Spleen (tissue), 11 donors: Measurements from ENCODE around the gene TACR1. TPM values are rescaled to one million over a fixed set of nuclear protein-coding genes. Genes with fewer than 3 reads are reported as not detected.

ENCODE experiments used
- DNase-seq: peaks from one replicate; pipeline ENCODE4 v3.0.0-alpha.2; 2020
- H3K27ac ChIP-seq, 8 donors: fragments of 200-600 bp; sonication (generic) in 7 of 8; 1 replicate in 4 of 8; 2 replicates in 4 of 8; pipeline versions ENCODE4 v1.5.0 to v1.8.0; 2016 to 2021; ENCODE audit warnings: inconsistent platforms in 4 of 8, mild to moderate bottlenecking in 4 of 8, moderate library complexity in 1 of 8
- H3K27me3 ChIP-seq, 7 donors: fragments of 200-600 bp; sonication (generic) in 6 of 7; replicated peaks in 1 of 7; 1 replicate in 4 of 7; 2 replicates in 3 of 7; pipeline versions ENCODE4 v1.5.0 to v1.8.0; 2016 to 2021; ENCODE audit warnings: inconsistent platforms in 3 of 7, mild to moderate bottlenecking in 1 of 7
- H3K36me3 ChIP-seq, 6 donors: fragments of 200-600 bp; sonication (generic) in 5 of 6; 1 replicate in 4 of 6; 2 replicates in 2 of 6; pipeline versions ENCODE4 v1.5.0 to v1.8.0; 2016 to 2021; ENCODE audit warnings: inconsistent platforms in 2 of 6
- H3K4me1 ChIP-seq, 6 donors: fragments of 200-600 bp; sonication (generic) in 5 of 6; 1 replicate in 3 of 6; 2 replicates in 3 of 6; pipeline versions ENCODE4 v1.5.0 to v1.8.0; 2016 to 2021; ENCODE audit warnings: inconsistent platforms in 3 of 6
- H3K4me3 ChIP-seq, 8 donors: fragments of 200-600 bp; sonication (generic) in 7 of 8; 1 replicate in 4 of 8; 2 replicates in 4 of 8; pipeline versions ENCODE4 v1.5.0 to v1.8.0; 2016 to 2021; ENCODE audit warnings: inconsistent platforms in 4 of 8, mild to moderate bottlenecking in 4 of 8, moderate library complexity in 2 of 8
- H3K9me3 ChIP-seq, 8 donors: fragments of 200-600 bp; sonication (generic) in 7 of 8; 1 replicate in 4 of 8; 2 replicates in 4 of 8; pipeline versions ENCODE4 v1.5.0 to v1.8.0; 2016 to 2021; ENCODE audit warnings: inconsistent platforms in 4 of 8
- POLR2A ChIP-seq, 3 donors: fragments of 450-650 bp; IDR thresholded peaks; one replicate each; pipeline ENCODE4 v1.5.1; 2017; ENCODE audit warnings: antibody characterized with exemption in 3 of 3, mild to moderate bottlenecking in 1 of 3
- POLR2AphosphoS5 ChIP-seq, 3 donors: sonication (generic); formaldehyde crosslinking; IDR thresholded peaks; one replicate each; pipeline ENCODE4 v1.5.1; 2017; ENCODE audit warnings: antibody characterized with exemption in 3 of 3
- WGBS, 5 donors: extraction: QIAGEN DNeasy Blood & Tissue Kit in 3 of 5; methylation state at CpG; one replicate each; pipeline versions ENCODE4 v1.1.5 to v1.1.7; 2013 to 2018; 5-methylcytosine and 5-hydroxymethylcytosine counted together
- intact Hi-C: fragments of 100-400 bp; cut with DNase I; formaldehyde crosslinking; loops from one replicate; pipeline ENCODE4 v1.15.0; 2023; ENCODE audit warnings: low total_unique reads
- polyA plus RNA-seq, 3 donors: library from polyadenylated mRNA; stranded (reverse); fragments of 200-250 nt; gene quantifications; one replicate each; pipeline ENCODE4 v1.2.1, GENCODE V29; 2013
- total RNA-seq, 7 donors: library from RNA; depleted of rRNA in 3 of 7; stranded (reverse); fragments of >200 nt in 3 of 7; fragmentation: NEBNext Ultra II Directional in 4 of 7; extraction: Animal tissue kit (Norgen Biotek cat#: 25700) in 4 of 7; gene quantifications; one replicate each; pipeline versions ENCODE4 v1.1.0 to v1.2.1, GENCODE V29; 2016 to 2021
- TF ChIP-seq, protein P1 (sequence below), 11 experiments: fragments of 200-600 bp in 7 of 11; fragments of 450-650 bp in 4 of 11; sonication (generic) in 4 of 11; IDR thresholded peaks in 8 of 11; conservative IDR thresholded peaks in 3 of 11; 1 replicate in 7 of 11; 2 replicates in 4 of 11; pipeline versions ENCODE4 v1.4.0 to v1.8.0; 2016 to 2021; ENCODE audit warnings: antibody characterized with exemption in 11 of 11, inconsistent platforms in 4 of 11, mild to moderate bottlenecking in 1 of 11
- donor health status: healthy with polysubstance abuse.
- donor health status: DM: no; HTN: no; CAD: no; lungs with moderate emphysema.
- donor health status: DM: no; HTN: no; CAD: no.
- donor health status: Bipolar disorder and iron deficiency.
- donor health status: healthy.
- donor health status: DM: no; HTN: no; CAD: no.
- donor health status: DM: yes; HTN: yes; CAD: no.

Gene TACR1
- total and polyA plus RNA-seq, 10 donors, result 0.02 to 0.28 (median 0.13) TPM; not detected in 3

DNA sequence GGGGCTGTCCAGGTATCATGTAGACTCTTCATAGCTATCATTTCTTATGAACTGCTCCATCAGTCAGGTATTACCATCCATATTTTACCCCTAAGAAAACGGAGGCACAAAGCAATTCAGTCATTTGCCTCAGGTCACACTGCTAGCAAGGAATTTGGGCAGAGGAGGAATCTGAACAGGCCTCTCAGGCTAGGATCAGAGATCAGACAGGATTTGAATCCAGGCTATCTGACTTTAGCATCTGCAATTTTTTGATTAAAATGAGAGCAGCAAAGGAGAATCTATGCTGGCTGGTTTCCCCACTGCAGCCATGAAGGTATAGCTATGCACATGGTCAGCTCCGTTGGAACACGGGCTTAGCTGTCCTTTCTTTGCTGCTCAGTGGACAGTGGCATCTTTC, 60.1 kb downstream of the TACR1 start:
- DNase-seq, result no peak
- no peak overlapping the region for H3K4me3 ChIP-seq
- H3K36me3 ChIP-seq, result no peaks in the 10 kb centered on the region
- no peaks in the 10 kb centered on the region for H3K9me3 ChIP-seq
- intact Hi-C loops, result no loop called here
- H3K4me1 ChIP-seq, result peaks cover 0 to 4% (median 0%) of the 10 kb centered on the region in 6 donors
- H3K27ac ChIP-seq, result no peak overlapping the region
- H3K27me3 ChIP-seq, result no peaks in the 10 kb centered on the region
- TF ChIP-seq POLR2A (IDR thresholded peaks at IDR 0.05) (no peak), POLR2AphosphoS5 (IDR thresholded peaks at IDR 0.05) (no peak)
- TF ChIP-seq, protein P1, sequence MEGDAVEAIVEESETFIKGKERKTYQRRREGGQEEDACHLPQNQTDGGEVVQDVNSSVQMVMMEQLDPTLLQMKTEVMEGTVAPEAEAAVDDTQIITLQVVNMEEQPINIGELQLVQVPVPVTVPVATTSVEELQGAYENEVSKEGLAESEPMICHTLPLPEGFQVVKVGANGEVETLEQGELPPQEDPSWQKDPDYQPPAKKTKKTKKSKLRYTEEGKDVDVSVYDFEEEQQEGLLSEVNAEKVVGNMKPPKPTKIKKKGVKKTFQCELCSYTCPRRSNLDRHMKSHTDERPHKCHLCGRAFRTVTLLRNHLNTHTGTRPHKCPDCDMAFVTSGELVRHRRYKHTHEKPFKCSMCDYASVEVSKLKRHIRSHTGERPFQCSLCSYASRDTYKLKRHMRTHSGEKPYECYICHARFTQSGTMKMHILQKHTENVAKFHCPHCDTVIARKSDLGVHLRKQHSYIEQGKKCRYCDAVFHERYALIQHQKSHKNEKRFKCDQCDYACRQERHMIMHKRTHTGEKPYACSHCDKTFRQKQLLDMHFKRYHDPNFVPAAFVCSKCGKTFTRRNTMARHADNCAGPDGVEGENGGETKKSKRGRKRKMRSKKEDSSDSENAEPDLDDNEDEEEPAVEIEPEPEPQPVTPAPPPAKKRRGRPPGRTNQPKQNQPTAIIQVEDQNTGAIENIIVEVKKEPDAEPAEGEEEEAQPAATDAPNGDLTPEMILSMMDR (IDR thresholded peaks at IDR 0.05 in 8 of 11, conservative IDR thresholded peaks at IDR 0.05 in 3 of 11), result no peak
- WGBS, 5 donors, result 86 to 91% (median 87%) methylated on average over 3 of the region's 3 CpGs

- 78 to 100% (median 94%) methylated on average over 1 of the region's 1 CpG for WGBS, 5 donors
- no peak for DNase-seq
- no peaks in the 10 kb centered on the region for H3K27me3 ChIP-seq
- H3K27ac ChIP-seq, result no peak overlapping the region
- peaks cover 0 to 4% (median 0%) of the 10 kb centered on the region in 6 donors for H3K4me1 ChIP-seq
- H3K4me3 ChIP-seq, result no peak overlapping the region
- TF ChIP-seq POLR2AphosphoS5 (IDR thresholded peaks at IDR 0.05) (no peak), POLR2A (IDR thresholded peaks at IDR 0.05) (no peak)
- TF ChIP-seq, protein P1 (IDR thresholded peaks at IDR 0.05 in 8 of 11, conservative IDR thresholded peaks at IDR 0.05 in 3 of 11), result no peak
- H3K9me3 ChIP-seq, result no peaks in the 10 kb centered on the region
- no peaks in the 10 kb centered on the region for H3K36me3 ChIP-seq
- intact Hi-C loops, result no loop called here
These were observed 60.8 kb downstream of the TACR1 start for GRCh38 chr2:75138528-75138927.

DNA sequence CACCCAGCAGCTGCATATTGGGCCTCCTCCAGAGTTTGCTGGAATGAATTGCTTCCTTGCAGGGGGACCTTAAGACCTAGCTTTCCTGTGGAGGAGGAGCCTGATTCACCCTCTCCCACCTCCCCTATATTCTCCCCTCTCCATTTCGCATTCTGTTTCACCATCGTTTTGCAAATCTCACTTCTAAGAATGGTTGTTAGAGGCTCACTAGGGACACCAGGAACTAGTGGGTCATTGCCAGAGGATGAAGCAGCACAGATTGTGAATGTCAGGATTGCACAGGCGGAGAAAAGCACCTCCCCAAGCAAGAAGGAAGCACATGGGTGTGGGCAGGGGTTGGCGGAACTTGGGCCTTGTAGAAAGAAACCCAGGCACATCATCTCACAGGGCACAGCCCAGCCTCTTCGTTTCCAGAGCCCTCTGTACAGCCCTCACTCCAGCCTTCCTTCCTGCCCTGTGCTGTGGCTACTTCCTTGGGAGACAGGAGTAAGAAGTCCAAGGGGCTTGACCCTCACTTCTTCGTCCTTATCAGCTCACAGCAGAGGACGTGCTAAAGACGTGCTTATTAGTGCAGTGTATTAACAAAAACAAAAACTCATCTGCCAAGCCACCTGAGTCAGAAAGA, 63.4 kb downstream of the TACR1 start:
- TF ChIP-seq POLR2AphosphoS5 (IDR thresholded peaks at IDR 0.05), result no peak
- TF ChIP-seq POLR2A (IDR thresholded peaks at IDR 0.05), result no peak
- TF ChIP-seq, protein P1 (IDR thresholded peaks at IDR 0.05 in 8 of 11, conservative IDR thresholded peaks at IDR 0.05 in 3 of 11), result no peak
- no peak overlapping the region for H3K27ac ChIP-seq
- no peak overlapping the region for H3K4me3 ChIP-seq
- H3K4me1 ChIP-seq, result peaks cover 0 to 4% (median 0%) of the 10 kb centered on the region in 6 donors
- WGBS, 5 donors, result 42 to 70% (median 57%) methylated on average over 8 of the region's 8 CpGs
- DNase-seq, result no peak
- intact Hi-C loops, result no loop called here
- no peaks in the 10 kb centered on the region for H3K9me3 ChIP-seq
- no peaks in the 10 kb centered on the region for H3K27me3 ChIP-seq
- no peaks in the 10 kb centered on the region for H3K36me3 ChIP-seq

DNA sequence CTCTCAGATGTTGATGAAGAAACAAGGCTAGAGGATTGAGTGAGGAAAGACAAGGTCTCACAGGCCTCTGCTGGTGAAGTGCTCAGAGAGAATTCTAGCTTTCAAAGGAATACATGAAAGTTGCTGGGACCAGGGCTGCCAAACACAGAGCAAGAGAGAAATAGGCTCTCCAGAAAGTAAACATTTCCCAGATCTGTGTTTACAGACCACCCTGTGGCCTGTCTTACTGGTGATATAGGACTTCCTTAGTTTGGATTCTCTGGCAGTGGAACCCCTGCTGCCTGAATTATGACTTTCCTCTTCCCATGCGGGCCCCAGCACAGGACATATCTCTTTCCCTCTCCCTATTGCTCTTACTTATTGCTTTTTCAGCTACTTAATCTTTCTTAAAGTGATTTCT, 64.5 kb downstream of the TACR1 start:
- 47 to 73% (median 59%) methylated on average over 1 of the region's 1 CpG for WGBS, 5 donors
- TF ChIP-seq POLR2AphosphoS5 (IDR thresholded peaks at IDR 0.05) (no peak), POLR2A (IDR thresholded peaks at IDR 0.05) (no peak)
- TF ChIP-seq, protein P1 (IDR thresholded peaks at IDR 0.05 in 8 of 11, conservative IDR thresholded peaks at IDR 0.05 in 3 of 11), result no peak
- no peak for DNase-seq
- intact Hi-C loops, result no loop called here
- Histone ChIP-seq H3K4me1 (peaks cover 0 to 4% (median 0%) of the 10 kb centered on the region in 6 donors), H3K9me3 (no peaks in the 10 kb centered on the region), H3K27ac (no peak overlapping the region), H3K4me3 (no peak overlapping the region), H3K36me3 (no peaks in the 10 kb centered on the region), H3K27me3 (no peaks in the 10 kb centered on the region)
